PC-9 (cell line): ENCODE results near the gene SPACA5B.
"Not testable (repeated sequence)": the region's sequence is repeated elsewhere in the genome, so short reads cannot be mapped to it uniquely, and the experiment has no call there.

Experiments used
- CTCF ChIP-seq: fragments of 200-600 bp; sonication (generic); conservative IDR thresholded peaks from 2 replicates; pipeline ENCODE4 v1.6.1; 2017; ENCODE audit warnings: mixed run types, antibody characterized with exemption, mild to moderate bottlenecking, moderate library complexity
- EZH2 ChIP-seq: fragments of 200-600 bp; sonication (generic); IDR thresholded peaks from 2 replicates; pipeline ENCODE4 v1.8.0; 2017; ENCODE audit warnings: antibody characterized with exemption, low read depth

- TF ChIP-seq CTCF, EZH2: not testable (repeated sequence)
These were observed 37.9 kb upstream of the SPACA5B start for GRCh38 chrX:48092558-48092957.
